ENCODE data around the gene ASB10. TPM values are rescaled to one million over a fixed set of nuclear protein-coding genes. Genes with fewer than 3 reads are reported as not detected.

The ASB10 gene
- total and polyA plus RNA-seq, 2 of the 4 experiments (the other 2 are of a cell fraction), result not detected

DNA sequence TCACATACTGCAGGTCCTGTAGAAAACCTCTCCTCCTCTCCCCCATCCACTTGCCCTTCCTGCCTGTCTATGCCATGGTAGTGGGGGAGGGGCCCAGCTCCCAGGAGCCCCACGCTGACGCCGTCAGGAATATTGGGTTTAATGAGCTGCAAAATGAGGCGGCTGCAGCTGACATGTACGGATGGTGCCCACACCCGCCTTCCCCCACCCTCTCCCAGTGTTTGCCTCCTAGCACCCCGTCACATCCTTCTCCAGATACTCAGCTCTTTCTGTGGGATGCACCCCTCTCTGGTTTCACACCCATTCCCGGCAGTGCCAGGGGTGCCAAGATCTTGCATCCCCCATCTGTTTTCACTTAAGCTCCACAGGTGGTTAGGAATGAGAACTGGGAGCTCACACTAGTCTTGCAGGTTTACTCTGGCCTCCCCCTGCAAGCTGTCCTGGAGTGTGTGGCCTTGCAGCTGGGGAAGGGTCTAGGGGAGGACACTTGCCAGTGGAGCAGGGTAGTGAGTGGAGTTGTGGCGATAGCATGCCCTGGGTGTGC is 45.7 kb downstream of the ASB10 start:
- no peak overlapping the region for H3K4ac ChIP-seq (ENCODE audit: low read depth, low read length)
- H2BK20ac ChIP-seq (ENCODE audit: low read depth, low read length), result no peak overlapping the region
- peaks cover 67% of the 10 kb centered on the region for H3K36me3 ChIP-seq (ENCODE audit: control insufficient read depth, insufficient read depth, low read length)
- no peak overlapping the region for H3K14ac ChIP-seq (replicated peaks; ENCODE audit: low read depth, low read length)
- H3K18ac ChIP-seq (ENCODE audit: low read depth, low read length), result no peak overlapping the region
- no peak overlapping the region for H3K4me3 ChIP-seq (ENCODE audit: insufficient read depth, low read depth, low read length)
- H3K27ac ChIP-seq (ENCODE audit: insufficient read depth, low read length), result no peak overlapping the region
- H3K56ac ChIP-seq (ENCODE audit: extremely low read depth, insufficient read depth, low read length), result no peak overlapping the region
- WGBS, 2 experiments (ENCODE audit: extremely low coverage in 2 of 2, insufficient read length in 1 of 2), result no CpG with 5 or more reads among the region's 9 CpGs
- no peak overlapping the region for H4K5ac ChIP-seq (ENCODE audit: low read depth, low read length)
- H3K79me1 ChIP-seq (ENCODE audit: low read depth in 1 of 2, low read length in 2 of 2), result no peaks in the 10 kb centered on the region
- no peaks in the 10 kb centered on the region for H3K9me3 ChIP-seq (ENCODE audit: control insufficient read depth, insufficient read depth, low read length)
- H3K23ac ChIP-seq (ENCODE audit: low read depth, low read length), result no peak overlapping the region
- in situ Hi-C loops (cut with MboI; ENCODE audit: low sequenced_read_pairs), result no loop called here
- no peak overlapping the region for H2AFZ ChIP-seq (replicated peaks; ENCODE audit: low read length, poor library complexity)
- peaks cover 3% of the 10 kb centered on the region for H4K20me1 ChIP-seq (ENCODE audit: insufficient read depth, low read length)
- CTCF ChIA-PET, result no interaction called here
- no peak overlapping the region for H4K91ac ChIP-seq (ENCODE audit: insufficient read depth, low read depth, low read length)
- no peak overlapping the region for H2BK15ac ChIP-seq (ENCODE audit: low read depth, low read length)
- H3K4me1 ChIP-seq (ENCODE audit: control insufficient read depth, insufficient read depth, low read length), result no peaks in the 10 kb centered on the region
- H2BK120ac ChIP-seq (ENCODE audit: low read depth, low read length), result no peak overlapping the region
- H3K4me2 ChIP-seq (ENCODE audit: low read depth, low read length), result no peak overlapping the region
- no peak overlapping the region for H2AK5ac ChIP-seq (ENCODE audit: low read depth, low read length)
- dilution Hi-C loops (cut with HindIII; ENCODE audit: low sequenced_read_pairs, unreplicated experiment), result no loop called here
- BruUV-seq (replicated peaks), result no TSS peak
- intact Hi-C loops (cut with micrococcal nuclease), result no loop called here
- no peak overlapping the region for H4K8ac ChIP-seq (ENCODE audit: low read depth in 2 of 2, low read length in 2 of 2)
- H2BK5ac ChIP-seq (ENCODE audit: low read depth, low read length, poor library complexity, severe bottlenecking), result no peak overlapping the region
- no peak for DNase-seq
- H3K9me1 ChIP-seq (ENCODE audit: insufficient read depth, low read length), result 0 out of 2 replicates have a peak, but pooled peaks cover 3% of the 10 kb centered on the region
- POLR2A ChIA-PET (ENCODE audit: unreplicated experiment), result no interaction called here
- H3K27me3 ChIP-seq (ENCODE audit: control insufficient read depth, insufficient read depth, low read length), result no peaks in the 10 kb centered on the region
- TF ChIP-seq RAD21 (IDR thresholded peaks at IDR 0.05; ENCODE audit: low read length) (no peak), NFE2L2 (IDR thresholded peaks at IDR 0.05; ENCODE audit: low read depth, low read length) (no peak), FOS (IDR thresholded peaks at IDR 0.05; ENCODE audit: low read depth, low read length) (no peak), SMC3 (IDR thresholded peaks at IDR 0.05; ENCODE audit: low read depth, low read length) (no peak), ELK1 (IDR thresholded peaks at IDR 0.05; ENCODE audit: borderline replicate concordance, low read depth, low read length) (no peak), CTCF (conservative IDR thresholded peaks at IDR 0.05; ENCODE audit: low read depth, low read length) (no peak), RFX5 (IDR thresholded peaks at IDR 0.05; ENCODE audit: low read depth, low read length) (no peak), POLR2A (IDR thresholded peaks at IDR 0.05; ENCODE audit: low read depth, low read length) (no peak), BHLHE40 (IDR thresholded peaks at IDR 0.05; ENCODE audit: low read depth, low read length) (no peak), CEBPB (IDR thresholded peaks at IDR 0.05; ENCODE audit: low read depth, low read length) (no peak), MAZ (IDR thresholded peaks at IDR 0.05; ENCODE audit: borderline replicate concordance, low read depth, low read length) (no peak), MAFK (IDR thresholded peaks at IDR 0.05; ENCODE audit: low read depth, low read length) (no peak), CHD1 (IDR thresholded peaks at IDR 0.05; ENCODE audit: low read depth, low read length) (no peak), RCOR1 (IDR thresholded peaks at IDR 0.05; ENCODE audit: insufficient replicate concordance, low read length) (no peak)
- TF ChIP-seq, protein P1, sequence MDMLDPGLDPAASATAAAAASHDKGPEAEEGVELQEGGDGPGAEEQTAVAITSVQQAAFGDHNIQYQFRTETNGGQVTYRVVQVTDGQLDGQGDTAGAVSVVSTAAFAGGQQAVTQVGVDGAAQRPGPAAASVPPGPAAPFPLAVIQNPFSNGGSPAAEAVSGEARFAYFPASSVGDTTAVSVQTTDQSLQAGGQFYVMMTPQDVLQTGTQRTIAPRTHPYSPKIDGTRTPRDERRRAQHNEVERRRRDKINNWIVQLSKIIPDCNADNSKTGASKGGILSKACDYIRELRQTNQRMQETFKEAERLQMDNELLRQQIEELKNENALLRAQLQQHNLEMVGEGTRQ (IDR thresholded peaks at IDR 0.05; ENCODE audit: low read depth, low read length), result no peak
- no peak overlapping the region for H3K9ac ChIP-seq (ENCODE audit: low read depth, low read length)
- no peak overlapping the region for H2AK9ac ChIP-seq (replicated peaks; ENCODE audit: low read depth, low read length, poor library complexity)
- no peak for ATAC-seq (ENCODE audit: low read depth)

Data from IMR-90 (cell line).